HEK293 (cell line): Measurements from ENCODE around the gene CR2.

Source experiments
- CTCF ChIA-PET: fragments of 350-600 bp; formaldehyde crosslinking; extraction: SDS; loops from one replicate; lab custom pipeline; 2021; ENCODE audit warnings: antibody characterized with exemption; lab: Yijun Ruan, JAX
- POLR2A ChIA-PET: fragments of 300-600 bp; formaldehyde crosslinking; extraction: SDS; loops from one replicate; lab custom pipeline; 2020; ENCODE audit warnings: antibody characterized with exemption, inconsistent platforms; lab: Yijun Ruan, JAX
- H3K27ac ChIP-seq: fragments of 200-500 bp; sonication (Bioruptor generic); 2 replicates; pipeline ENCODE4 v1.5.1; 2014; ENCODE audit warnings: low read depth, low read length, control low read depth, inconsistent platforms; ENCODE audit errors: extremely low read depth
- H3K36me3 ChIP-seq, 2 experiments: fragments of 200-500 bp in 1 of 2; sonication (Bioruptor generic) in 1 of 2; 1 replicate in 1 of 2; 2 replicates in 1 of 2; pipeline ENCODE4 v1.5.1; 2014 to 2017; ENCODE audit warnings: inconsistent platforms in 2 of 2, low read length in 2 of 2; ENCODE audit not compliant: control insufficient read depth in 2 of 2, insufficient read depth in 1 of 2
- H3K4me1 ChIP-seq: fragments of 200-500 bp; sonication (Bioruptor generic); 2 replicates; pipeline ENCODE4 v1.5.1; 2014; ENCODE audit warnings: mild to moderate bottlenecking, low read length, inconsistent platforms; ENCODE audit not compliant: control insufficient read depth, insufficient read depth
- H3K4me3 ChIP-seq: 2 replicates; pipeline ENCODE4 v1.5.1; 2011; ENCODE audit warnings: low read depth, mild to moderate bottlenecking, control low read depth, low read length, moderate library complexity
- H3K9me3 ChIP-seq: fragments of 200-500 bp; sonication (Bioruptor generic); 2 replicates; pipeline ENCODE4 v1.5.1; 2014; ENCODE audit warnings: low read depth, low read length, inconsistent platforms; ENCODE audit not compliant: control insufficient read depth, insufficient read depth
- SETDB1 ChIP-seq: IDR thresholded peaks from one replicate; pipeline ENCODE4 v1.6.1; 2017; ENCODE audit warnings: mild to moderate bottlenecking, low read length, moderate library complexity, mixed read lengths; ENCODE audit not compliant: insufficient read length
- SP7 ChIP-seq: fragments of 450-650 bp; formaldehyde crosslinking; IDR thresholded peaks from 2 replicates; pipeline ENCODE4 v1.5.1; 2016; ENCODE audit warnings: missing biosample characterization, missing genetic modification characterization
- ZFP41 ChIP-seq: fragments of 450-650 bp; formaldehyde crosslinking; IDR thresholded peaks from 2 replicates; pipeline ENCODE4 v1.5.1; 2016; ENCODE audit warnings: missing biosample characterization, missing genetic modification characterization, borderline replicate concordance
- ZNF169 ChIP-seq: fragments of 450-650 bp; formaldehyde crosslinking; IDR thresholded peaks from 2 replicates; pipeline ENCODE4 v1.5.1; 2016; ENCODE audit warnings: missing biosample characterization, missing genetic modification characterization
- ZNF211 ChIP-seq: fragments of 450-650 bp; formaldehyde crosslinking; IDR thresholded peaks from 2 replicates; pipeline ENCODE4 v1.5.1; 2016; ENCODE audit warnings: low read depth, missing biosample characterization, missing genetic modification characterization
- ZNF214 ChIP-seq: fragments of 450-650 bp; formaldehyde crosslinking; IDR thresholded peaks from 2 replicates; pipeline ENCODE4 v1.5.1; 2017; ENCODE audit warnings: missing biosample characterization, mild to moderate bottlenecking, missing genetic modification characterization, borderline replicate concordance
- ZNF292 ChIP-seq: fragments of 450-650 bp; formaldehyde crosslinking; IDR thresholded peaks from 2 replicates; pipeline ENCODE4 v1.5.1; 2016; ENCODE audit warnings: low read depth, missing biosample characterization, missing genetic modification characterization, borderline replicate concordance
- ZNF335 ChIP-seq: fragments of 450-650 bp; formaldehyde crosslinking; conservative IDR thresholded peaks from 2 replicates; pipeline ENCODE4 v1.5.1; 2016; ENCODE audit warnings: missing biosample characterization, missing genetic modification characterization
- ZNF501 ChIP-seq: fragments of 450-650 bp; formaldehyde crosslinking; IDR thresholded peaks from 2 replicates; pipeline ENCODE4 v1.5.1; 2016; ENCODE audit warnings: missing biosample characterization, missing genetic modification characterization
- ZNF529 ChIP-seq: fragments of 450-650 bp; formaldehyde crosslinking; IDR thresholded peaks from 2 replicates; pipeline ENCODE4 v1.5.1; 2017; ENCODE audit warnings: missing genetic modification characterization, missing biosample characterization; ENCODE audit not compliant: insufficient replicate concordance
- ZNF571 ChIP-seq: fragments of 450-650 bp; formaldehyde crosslinking; IDR thresholded peaks from 2 replicates; pipeline ENCODE4 v1.5.0; 2017; ENCODE audit warnings: missing biosample characterization, missing genetic modification characterization
- TF ChIP-seq, protein P1 (sequence below): fragments of 450-650 bp; formaldehyde crosslinking; IDR thresholded peaks from 2 replicates; pipeline ENCODE4 v1.5.1; 2016; ENCODE audit warnings: missing biosample characterization, missing genetic modification characterization
- TF ChIP-seq, protein P2 (sequence below): fragments of 450-650 bp; formaldehyde crosslinking; IDR thresholded peaks from 2 replicates; pipeline ENCODE4 v1.5.1; 2016; ENCODE audit warnings: missing biosample characterization, missing genetic modification characterization
- TF ChIP-seq, protein P3 (sequence below): fragments of 450-650 bp; formaldehyde crosslinking; IDR thresholded peaks from 2 replicates; pipeline ENCODE4 v1.5.1; 2016; ENCODE audit warnings: missing biosample characterization, missing genetic modification characterization, low read depth

CR2 gene

DNA sequence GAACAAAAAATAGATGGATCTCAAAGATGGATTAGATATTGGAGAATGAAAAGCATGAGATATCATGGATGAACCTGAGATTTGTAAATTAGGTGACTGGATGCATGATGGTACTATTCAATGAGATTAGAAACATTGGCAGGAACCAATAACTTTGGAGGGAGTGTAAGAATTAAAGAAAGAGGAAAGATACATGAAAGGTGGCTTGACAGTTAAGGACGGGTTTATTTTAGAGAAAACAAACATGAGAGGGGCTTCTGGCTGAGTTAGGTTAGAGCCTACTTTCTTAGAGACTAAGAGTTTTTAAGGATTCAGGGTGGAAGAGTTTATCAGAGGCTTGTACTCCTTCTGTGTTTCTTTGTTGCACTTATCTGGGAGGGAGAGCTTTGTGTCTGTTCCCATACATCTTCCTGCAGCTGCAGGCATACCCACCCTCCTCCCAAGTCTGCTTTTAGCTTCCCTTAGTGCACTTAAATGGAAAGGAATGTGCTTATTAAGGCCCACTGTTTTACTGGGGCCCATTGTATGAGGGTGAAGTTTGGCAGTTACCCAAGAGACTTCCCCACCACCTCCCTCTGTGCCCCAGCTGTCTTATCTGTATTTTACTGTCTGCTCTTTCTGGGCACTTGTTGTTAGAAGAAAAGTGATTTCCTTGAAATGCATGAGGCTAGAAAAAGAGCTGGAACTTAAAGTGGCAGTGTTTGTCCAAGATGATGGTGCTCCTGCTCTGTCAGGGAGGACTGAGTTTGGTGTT lies 26.1 kb upstream of the CR2 start:
- no peaks in the 10 kb centered on the region for H3K36me3 ChIP-seq
- ChIA-PET CTCF (interaction anchor here (0.6 to 1.5 kb wide), 4 partner anchors 71 to 693 kb away, joined by 3 to 7 read pairs (median 4); no protein-coding TSS in a partner anchor), POLR2A (no interaction called here)
- H3K27ac ChIP-seq, result no peak overlapping the region
- H3K4me1 ChIP-seq, result no peaks in the 10 kb centered on the region
- H3K4me3 ChIP-seq, result no peak overlapping the region
- TF ChIP-seq, protein P1, sequence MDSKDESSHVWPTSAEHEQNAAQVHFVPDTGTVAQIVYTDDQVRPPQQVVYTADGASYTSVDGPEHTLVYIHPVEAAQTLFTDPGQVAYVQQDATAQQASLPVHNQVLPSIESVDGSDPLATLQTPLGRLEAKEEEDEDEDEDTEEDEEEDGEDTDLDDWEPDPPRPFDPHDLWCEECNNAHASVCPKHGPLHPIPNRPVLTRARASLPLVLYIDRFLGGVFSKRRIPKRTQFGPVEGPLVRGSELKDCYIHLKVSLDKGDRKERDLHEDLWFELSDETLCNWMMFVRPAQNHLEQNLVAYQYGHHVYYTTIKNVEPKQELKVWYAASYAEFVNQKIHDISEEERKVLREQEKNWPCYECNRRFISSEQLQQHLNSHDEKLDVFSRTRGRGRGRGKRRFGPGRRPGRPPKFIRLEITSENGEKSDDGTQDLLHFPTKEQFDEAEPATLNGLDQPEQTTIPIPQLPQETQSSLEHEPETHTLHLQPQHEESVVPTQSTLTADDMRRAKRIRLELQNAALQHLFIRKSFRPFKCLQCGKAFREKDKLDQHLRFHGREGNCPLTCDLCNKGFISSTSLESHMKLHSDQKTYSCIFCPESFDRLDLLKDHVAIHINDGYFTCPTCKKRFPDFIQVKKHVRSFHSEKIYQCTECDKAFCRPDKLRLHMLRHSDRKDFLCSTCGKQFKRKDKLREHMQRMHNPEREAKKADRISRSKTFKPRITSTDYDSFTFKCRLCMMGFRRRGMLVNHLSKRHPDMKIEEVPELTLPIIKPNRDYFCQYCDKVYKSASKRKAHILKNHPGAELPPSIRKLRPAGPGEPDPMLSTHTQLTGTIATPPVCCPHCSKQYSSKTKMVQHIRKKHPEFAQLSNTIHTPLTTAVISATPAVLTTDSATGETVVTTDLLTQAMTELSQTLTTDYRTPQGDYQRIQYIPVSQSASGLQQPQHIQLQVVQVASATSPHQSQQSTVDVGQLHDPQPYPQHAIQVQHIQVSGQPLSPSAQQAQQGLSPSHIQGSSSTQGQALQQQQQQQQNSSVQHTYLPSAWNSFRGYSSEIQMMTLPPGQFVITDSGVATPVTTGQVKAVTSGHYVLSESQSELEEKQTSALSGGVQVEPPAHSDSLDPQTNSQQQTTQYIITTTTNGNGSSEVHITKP, result no peak
- TF ChIP-seq SETDB1, result peak; percentile 29
- no peaks in the 10 kb centered on the region for H3K9me3 ChIP-seq

DNA sequence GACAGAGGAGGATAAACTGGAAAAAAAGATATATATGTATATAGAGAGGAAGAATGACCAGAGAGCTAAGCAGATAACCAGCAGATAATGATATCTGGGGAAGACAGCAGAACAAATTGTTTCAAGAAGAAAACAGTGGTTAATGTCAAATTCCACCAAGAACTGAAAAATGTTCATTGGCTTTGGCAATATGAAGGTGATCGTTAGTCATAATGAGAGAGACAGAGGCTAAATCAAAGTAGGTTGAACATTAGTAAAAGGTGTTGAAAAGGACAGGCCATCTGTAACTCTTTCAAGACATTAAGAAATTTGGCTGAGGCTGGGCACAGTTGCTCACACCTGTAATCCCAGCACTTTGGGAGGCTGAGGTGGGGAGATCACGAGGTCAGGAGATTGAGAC lies 25.3 kb upstream of the CR2 start:
- CTCF ChIA-PET, result interaction anchor here (0.6 kb wide), 1 partner anchor 368 kb away, joined by 7 read pairs; no protein-coding TSS in a partner anchor
- no peak overlapping the region for H3K4me3 ChIP-seq
- TF ChIP-seq ZNF335 (no peak), ZNF169 (no peak), ZNF501 (tag by site-specific recombination) (no peak), ZNF292 (tag by site-specific recombination) (no peak), ZNF211 (tag by site-specific recombination) (no peak), ZNF529 (tag by site-specific recombination) (no peak), SP7 (no peak)
- TF ChIP-seq, protein P2, sequence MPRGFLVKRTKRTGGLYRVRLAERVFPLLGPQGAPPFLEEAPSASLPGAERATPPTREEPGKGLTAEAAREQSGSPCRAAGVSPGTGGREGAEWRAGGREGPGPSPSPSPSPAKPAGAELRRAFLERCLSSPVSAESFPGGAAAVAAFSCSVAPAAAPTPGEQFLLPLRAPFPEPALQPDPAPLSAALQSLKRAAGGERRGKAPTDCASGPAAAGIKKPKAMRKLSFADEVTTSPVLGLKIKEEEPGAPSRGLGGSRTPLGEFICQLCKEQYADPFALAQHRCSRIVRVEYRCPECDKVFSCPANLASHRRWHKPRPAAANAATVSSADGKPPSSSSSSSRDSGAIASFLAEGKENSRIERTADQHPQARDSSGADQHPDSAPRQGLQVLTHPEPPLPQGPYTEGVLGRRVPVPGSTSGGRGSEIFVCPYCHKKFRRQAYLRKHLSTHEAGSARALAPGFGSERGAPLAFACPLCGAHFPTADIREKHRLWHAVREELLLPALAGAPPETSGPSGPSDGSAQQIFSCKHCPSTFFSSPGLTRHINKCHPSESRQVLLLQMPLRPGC (tag by site-specific recombination), result no peak
- no peak overlapping the region for H3K27ac ChIP-seq
- POLR2A ChIA-PET, result no interaction called here
- H3K36me3 ChIP-seq, result no peaks in the 10 kb centered on the region
- no peaks in the 10 kb centered on the region for H3K4me1 ChIP-seq
- no peaks in the 10 kb centered on the region for H3K9me3 ChIP-seq

DNA sequence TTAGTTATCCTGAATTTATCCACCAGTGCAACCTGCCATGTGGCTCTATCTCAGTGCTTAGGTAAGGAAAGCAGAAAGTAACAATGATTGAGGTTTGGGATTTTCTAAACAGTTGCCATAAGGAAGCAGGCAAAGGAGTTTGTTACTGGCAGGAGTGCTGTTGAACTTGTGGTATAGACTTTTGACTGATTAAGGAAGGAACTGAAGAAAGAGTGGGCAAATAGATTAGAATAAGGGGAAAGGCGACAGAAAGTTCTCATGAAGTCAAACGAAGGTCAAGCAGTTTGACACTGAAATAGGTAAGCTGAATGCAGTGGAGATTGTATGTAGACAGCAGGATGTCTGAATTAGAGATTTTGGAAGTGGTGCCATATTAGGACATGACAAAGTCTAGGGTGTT lies 24.2 kb upstream of the CR2 start:
- Histone ChIP-seq H3K9me3 (no peaks in the 10 kb centered on the region), H3K36me3 (no peaks in the 10 kb centered on the region), H3K27ac (no peak overlapping the region), H3K4me1 (no peaks in the 10 kb centered on the region), H3K4me3 (no peak overlapping the region)
- ChIA-PET POLR2A (no interaction called here), CTCF (no interaction called here)
- TF ChIP-seq ZNF214 (tag by site-specific recombination) (no peak), ZFP41 (tag by site-specific recombination) (no peak), ZNF501 (tag by site-specific recombination) (no peak), ZNF571 (tag by site-specific recombination) (no peak)
- TF ChIP-seq, protein P3, sequence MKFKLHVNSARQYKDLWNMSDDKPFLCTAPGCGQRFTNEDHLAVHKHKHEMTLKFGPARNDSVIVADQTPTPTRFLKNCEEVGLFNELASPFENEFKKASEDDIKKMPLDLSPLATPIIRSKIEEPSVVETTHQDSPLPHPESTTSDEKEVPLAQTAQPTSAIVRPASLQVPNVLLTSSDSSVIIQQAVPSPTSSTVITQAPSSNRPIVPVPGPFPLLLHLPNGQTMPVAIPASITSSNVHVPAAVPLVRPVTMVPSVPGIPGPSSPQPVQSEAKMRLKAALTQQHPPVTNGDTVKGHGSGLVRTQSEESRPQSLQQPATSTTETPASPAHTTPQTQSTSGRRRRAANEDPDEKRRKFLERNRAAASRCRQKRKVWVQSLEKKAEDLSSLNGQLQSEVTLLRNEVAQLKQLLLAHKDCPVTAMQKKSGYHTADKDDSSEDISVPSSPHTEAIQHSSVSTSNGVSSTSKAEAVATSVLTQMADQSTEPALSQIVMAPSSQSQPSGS, result no peak
